C1 segment of cervical spinal cord (tissue), 14 donors: Measurements from ENCODE around the gene SLC2A1.
"Not testable (repeated sequence)": the region's sequence is repeated elsewhere in the genome, so short reads cannot be mapped to it uniquely, and the experiment has no call there.

Experiments used
- DNase-seq, 14 donors: peaks; one replicate each; lab custom pipeline; 2025; lab: John Stamatoyannopoulos, UW

Gene SLC2A1

DNA sequence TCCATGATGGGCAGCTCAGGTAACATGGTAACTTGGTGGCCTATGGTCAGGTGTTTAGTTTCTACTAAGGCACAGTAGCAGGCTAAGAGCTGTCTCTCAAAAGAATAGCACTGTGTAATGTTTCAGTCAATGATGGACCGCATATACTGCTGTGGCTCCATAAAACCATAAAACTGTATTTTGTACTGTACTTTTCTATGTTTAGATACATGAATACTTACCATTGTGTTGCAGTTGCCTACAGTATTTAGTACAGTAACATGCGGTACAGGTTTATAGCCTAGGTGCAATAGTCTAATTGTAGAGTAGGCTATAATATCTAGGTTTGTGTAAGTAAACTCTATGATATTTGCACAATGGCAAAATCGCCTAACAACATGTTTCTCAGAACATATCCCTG is 50.6 kb downstream of the SLC2A1 start:
- DNase-seq: no peak

DNA sequence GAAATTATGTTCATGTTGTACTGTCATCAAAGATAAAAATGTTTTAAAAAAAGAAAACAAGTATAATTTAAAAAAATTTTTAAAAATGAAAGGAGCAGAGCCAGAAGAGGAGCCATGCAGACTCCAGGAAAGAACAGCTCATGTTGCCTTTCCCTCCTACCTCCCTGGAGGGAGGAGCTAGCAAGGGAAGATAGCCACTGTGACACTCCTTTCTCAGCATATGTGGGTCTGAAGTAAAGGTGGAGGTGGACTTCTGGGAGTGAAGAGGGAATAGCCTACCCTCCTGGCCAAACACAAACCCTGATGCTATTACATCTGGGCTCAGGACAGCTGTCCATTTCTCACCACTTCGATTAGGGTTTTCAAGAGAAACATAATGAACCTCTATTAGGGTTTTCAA is 54.2 kb downstream of the SLC2A1 start:
- no peak for DNase-seq

DNA sequence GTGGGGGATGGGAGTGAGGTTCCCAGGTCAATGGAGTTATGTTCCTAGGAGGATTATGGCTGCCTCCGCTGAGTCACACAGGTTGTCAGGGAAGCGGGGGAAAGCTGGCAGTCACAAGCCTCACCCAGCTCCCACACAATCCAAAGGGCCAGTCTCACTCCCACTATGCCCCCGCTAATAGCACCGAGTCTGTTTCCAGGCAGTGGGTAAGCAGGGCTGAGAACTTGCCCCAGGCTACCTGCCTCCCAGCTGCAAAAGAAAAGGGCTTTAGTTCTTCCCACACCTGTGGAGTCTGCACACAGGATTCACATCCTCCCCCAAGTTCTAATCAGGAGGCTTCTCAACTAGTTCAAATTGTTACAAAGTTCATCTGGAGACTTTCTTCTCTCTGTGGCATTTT is 58.7 kb downstream of the SLC2A1 start:
- DNase-seq: not testable (repeated sequence)

DNA sequence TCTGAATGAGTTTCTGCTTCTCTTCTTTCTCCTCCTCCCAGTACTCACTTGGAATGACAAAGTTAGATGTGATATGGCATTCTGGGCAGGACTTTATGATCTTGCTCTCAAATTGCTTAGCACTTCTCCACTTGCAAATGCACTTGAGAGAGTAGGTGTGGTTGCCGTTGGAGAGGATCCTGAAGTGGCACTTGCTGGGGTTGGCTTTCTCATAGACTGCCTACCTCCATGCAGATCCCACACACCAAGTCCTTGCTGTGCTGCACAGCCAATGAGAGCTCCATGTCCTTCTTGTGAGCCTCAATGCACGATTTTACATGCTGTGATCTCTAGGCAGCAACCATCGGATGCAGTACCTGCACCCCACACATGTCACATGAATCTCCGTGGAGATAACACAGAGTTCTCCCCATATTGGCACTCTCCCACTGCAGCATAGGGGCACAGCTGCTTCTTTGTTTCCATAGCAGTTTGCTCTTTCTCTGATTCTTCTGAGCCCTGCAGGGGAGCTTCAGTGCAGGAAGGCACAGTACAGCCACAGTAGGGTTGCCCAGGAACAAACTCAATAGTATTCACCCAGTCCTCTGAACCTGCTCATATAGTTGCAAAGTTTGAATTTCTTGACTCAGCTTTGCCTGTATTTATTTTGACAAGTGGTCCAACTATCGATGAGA is 67.1 kb downstream of the SLC2A1 start:
- peak in 1 of 14 donors; percentile 4 for DNase-seq

DNA sequence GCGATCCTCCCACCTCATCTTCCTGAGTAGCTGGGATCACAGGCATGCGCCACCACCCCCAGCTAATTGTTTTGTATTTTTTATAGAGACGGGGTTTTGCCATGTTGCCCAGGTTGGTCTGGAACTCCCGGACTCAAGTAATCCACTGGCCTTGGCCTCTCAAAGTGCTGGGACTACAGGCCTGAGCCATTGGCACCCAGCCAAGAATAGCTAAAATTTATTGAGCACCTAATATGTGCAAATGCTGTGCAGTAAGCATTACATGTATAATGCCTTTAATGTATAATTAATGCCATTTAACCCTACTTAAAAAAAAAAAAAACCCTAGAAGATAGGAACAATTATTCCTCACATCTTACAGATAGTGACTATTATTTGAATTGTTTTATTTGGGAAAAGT is 69.4 kb downstream of the SLC2A1 start:
- no peak for DNase-seq

DNA sequence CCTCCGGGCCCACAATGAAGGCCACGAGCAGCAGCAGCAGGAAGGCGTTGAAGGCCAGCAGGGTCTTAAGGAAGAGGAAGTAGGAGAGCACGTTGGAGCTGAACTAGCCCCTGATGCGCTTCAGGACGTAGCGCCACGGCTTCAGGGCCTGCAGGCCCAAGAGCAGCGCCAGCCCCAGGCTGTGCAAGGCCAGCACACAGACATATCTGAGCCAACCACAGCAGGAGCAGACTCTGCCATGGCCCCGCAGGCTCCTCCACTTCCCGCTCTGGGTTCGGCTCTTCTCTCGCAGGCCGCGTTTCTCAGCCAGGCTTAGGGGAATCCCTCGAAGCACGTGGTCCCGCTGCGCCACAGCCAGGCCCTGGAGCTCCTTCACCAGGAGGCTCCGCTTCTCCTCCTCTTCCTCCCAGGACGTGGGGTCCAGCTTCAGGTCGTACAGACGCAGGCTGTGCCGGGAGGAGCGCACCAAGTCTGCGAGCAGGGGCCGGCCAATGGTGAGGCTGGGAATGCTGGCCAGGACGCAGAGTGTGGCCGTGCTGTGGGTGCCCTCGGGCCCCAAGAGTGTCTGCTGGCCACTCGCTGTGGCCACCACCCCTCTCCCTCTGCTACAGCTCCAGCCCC is 70.5 kb downstream of the SLC2A1 start:
- DNase-seq: no peak

DNA sequence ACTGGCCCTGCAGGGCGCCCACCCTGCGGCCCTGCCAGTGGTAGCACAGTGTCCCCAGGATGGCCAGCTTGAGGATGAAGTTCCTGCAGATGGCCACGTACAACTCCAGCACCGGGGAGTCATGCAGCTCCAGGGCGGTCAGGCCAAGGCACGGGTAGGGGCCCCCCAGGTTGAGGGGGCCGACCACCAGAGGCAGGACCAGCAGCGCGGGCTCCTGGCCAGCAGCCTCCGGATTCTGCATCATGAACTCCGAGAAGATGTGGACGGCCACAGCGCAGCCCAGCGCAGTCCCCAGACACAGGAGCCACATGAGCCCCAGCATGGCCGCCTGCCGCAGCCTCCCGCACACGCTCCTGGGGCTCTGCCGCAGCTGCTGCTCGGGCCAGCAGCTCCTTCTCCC is 71.3 kb downstream of the SLC2A1 start:
- DNase-seq: no peak

DNA sequence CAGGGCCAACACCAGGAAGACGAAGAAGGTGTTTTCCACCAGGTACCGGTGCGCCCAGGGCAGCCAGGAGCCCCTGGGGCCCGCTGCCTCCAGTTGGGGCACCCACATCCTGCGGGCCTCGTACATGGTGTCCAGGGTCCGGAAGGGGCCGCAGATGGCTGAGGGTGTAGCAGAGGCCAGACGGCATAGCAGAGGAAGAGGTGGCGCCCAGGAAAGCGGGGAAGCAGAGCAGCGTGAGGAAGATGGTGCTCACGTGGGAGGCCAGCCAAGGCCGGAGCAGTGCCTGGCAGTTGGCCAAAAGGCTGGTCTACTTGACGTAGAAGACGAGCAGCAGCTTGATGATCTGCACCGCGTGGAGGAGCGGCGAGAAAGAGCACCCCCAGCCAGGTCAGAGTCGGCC is 71.9 kb downstream of the SLC2A1 start:
- no peak for DNase-seq

DNA sequence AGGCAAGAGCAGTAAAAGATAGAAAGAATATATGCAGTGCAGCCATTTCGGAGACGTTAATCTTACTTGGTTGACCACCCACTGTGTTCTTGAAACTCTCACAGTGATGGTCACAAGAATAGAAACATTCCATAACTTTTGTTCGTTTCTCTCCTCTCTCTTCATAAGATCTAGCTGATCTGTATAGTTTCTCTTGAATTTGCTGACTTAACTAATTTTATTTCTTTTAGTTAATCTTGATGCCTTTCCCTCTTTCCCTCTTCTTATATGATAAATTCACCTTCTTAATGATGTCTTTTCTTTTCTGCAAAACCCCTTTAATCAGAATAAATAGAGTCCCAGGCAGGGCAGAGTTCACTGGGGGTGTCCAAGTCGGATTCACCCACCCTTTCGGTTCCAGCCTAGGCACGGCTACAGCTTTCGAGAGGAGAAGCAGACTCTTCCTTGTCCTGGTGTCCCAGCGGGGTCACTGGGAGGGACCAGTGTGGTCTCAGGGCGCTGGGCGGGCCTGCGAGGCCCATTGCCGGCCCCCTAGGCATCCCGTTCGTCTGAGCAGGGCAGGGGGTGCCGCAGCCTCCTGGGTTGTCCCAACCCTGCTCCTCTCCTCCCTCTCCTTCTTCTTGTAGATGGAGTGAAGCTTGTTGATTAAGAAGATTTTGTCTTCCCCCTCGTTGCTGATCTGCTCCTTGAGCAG is 72.5 kb downstream of the SLC2A1 start:
- DNase-seq: no peak

DNA sequence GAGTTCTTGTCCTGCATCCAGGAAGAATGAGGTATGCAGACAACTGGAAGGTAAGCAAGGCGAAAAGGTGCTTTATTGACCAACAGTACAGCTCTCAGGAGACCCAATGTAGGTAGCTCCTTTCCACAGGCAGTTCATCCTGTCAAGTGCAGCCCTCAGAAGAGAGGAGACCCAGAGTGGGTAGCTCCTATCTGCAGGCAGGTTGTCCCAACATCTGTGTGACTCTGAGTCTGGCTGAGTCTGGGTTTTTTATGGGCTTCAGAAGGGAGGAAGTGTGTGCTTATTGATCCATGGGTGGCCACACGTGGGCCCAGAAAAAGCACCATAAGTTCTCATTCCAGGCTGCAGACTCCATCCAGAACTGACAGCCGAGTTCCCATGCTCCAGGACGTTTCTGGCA is 78.3 kb downstream of the SLC2A1 start:
- no peak for DNase-seq

DNA sequence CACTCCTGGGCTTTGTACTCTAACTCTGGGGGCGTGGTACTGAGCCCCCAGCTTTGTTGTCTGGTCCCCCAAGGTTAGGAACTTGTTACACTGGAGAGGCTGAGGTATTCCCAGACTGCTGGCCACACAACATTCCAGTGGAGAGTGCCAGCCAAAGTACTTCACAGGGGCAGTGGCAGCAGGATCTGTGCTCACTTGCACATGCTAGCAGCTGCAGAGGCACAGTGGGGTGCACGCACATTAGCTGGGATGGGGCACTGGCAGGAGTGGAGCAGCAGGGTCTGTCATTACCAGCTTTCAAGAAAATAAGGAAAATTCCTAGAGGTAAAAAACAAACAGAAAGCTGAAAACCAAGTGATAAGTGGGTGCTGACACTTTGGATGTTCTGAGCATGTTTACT is 81.3 kb downstream of the SLC2A1 start:
- no peak for DNase-seq

DNA sequence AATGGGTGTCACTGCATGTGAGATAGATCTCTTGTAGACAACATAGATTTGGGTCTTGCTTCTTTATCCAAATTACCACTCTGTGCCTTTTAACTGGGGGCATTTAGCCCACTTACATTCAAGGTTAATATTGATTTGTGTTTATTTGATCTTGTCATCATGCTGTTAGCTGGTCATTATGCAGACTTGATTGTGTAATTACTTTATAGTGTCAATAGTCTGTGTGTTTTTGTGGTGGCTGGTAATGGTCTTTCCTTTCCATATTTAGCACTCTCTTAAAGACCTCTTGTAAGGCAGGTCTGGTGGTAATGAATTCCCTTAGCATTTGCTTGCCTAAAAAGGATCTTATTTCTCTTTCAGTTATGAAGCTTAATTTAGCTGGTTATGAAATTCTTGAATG is 82.7 kb downstream of the SLC2A1 start:
- no peak for DNase-seq
